Esophagus muscularis mucosa (tissue), 4 donors: Measurements from ENCODE around the gene SCFD2. TPM values are rescaled to one million over a fixed set of nuclear protein-coding genes. Genes with fewer than 3 reads are reported as not detected.

ENCODE experiments used
- DNase-seq: peaks from one replicate; pipeline ENCODE4 v3.0.0-alpha.2; 2017; ENCODE audit errors: extremely low spot score
- H3K27ac ChIP-seq, 4 donors: fragments of 200-600 bp; sonication (generic); replicated peaks in 1 of 4; 1 replicate in 3 of 4; 2 replicates in 1 of 4; pipeline ENCODE4 v1.5.1; 2016 to 2019; ENCODE audit warnings: mild to moderate bottlenecking in 1 of 4
- H3K27me3 ChIP-seq, 4 donors: fragments of 200-600 bp; sonication (generic); one replicate each; pipeline versions ENCODE4 v1.5.1 to v1.6.0; 2016 to 2019
- H3K36me3 ChIP-seq, 4 donors: fragments of 200-600 bp; sonication (generic); one replicate each; pipeline ENCODE4 v1.5.1; 2016 to 2019
- H3K4me1 ChIP-seq, 4 donors: fragments of 200-600 bp; sonication (generic); one replicate each; pipeline ENCODE4 v1.5.1; 2016 to 2019
- H3K4me3 ChIP-seq, 4 donors: fragments of 200-600 bp; sonication (generic); 1 replicate in 2 of 4; 2 replicates in 2 of 4; pipeline ENCODE4 v1.5.1; 2016 to 2019; ENCODE audit warnings: mild to moderate bottlenecking in 4 of 4, moderate library complexity in 1 of 4
- H3K9me3 ChIP-seq, 4 donors: fragments of 200-600 bp; sonication (generic); 1 replicate in 3 of 4; 2 replicates in 1 of 4; pipeline ENCODE4 v1.5.1; 2016 to 2019
- CTCF ChIP-seq, 3 experiments: fragments of 200-600 bp in 2 of 3; fragments of 450-650 bp in 1 of 3; sonication (generic) in 2 of 3; IDR thresholded peaks; one replicate each; pipeline ENCODE4 v1.5.1; 2017 to 2019; ENCODE audit warnings: antibody characterized with exemption in 3 of 3, mild to moderate bottlenecking in 2 of 3, moderate library complexity in 1 of 3
- EP300 ChIP-seq: sonication (generic); formaldehyde crosslinking; IDR thresholded peaks from one replicate; pipeline ENCODE4 v1.6.1; 2017; ENCODE audit warnings: antibody characterized with exemption
- POLR2A ChIP-seq: fragments of 450-650 bp; IDR thresholded peaks from one replicate; pipeline ENCODE4 v1.6.1; 2017; ENCODE audit warnings: antibody characterized with exemption, moderate library complexity, mild to moderate bottlenecking, low read depth
- POLR2AphosphoS5 ChIP-seq, 2 donors: sonication (generic); formaldehyde crosslinking; IDR thresholded peaks; one replicate each; pipeline ENCODE4 v1.6.1; 2017; ENCODE audit warnings: antibody characterized with exemption in 2 of 2
- WGBS: methylation state at CpG from one replicate; pipeline ENCODE4 v1.1.5; 2018; 5-methylcytosine and 5-hydroxymethylcytosine counted together
- intact Hi-C: fragments of 100-400 bp; cut with DNase I; formaldehyde crosslinking; loops from one replicate; pipeline ENCODE4 v1.15.1; 2023
- total RNA-seq, 4 donors: library from RNA; depleted of rRNA; stranded (reverse); fragments of >200 nt; gene quantifications; one replicate each; pipeline versions ENCODE4 v1.1.0 to v1.2.1, GENCODE V29; 2016

SCFD2 gene
- total RNA-seq, 4 donors from 2014 or later = 10.0 to 15.7 (median 12.7) TPM

GRCh38 chr4:52984462-52984881 is 381.4 kb downstream of the SCFD2 start:
- peak overlapping the region in 1 of 4 donors; percentile 25 for H3K27ac ChIP-seq

GRCh38 chr4:52983563-52984303 is 382.1 kb downstream of the SCFD2 start:
- 3% methylated on average over 1 of the region's 1 CpG for WGBS
- Histone ChIP-seq H3K27ac (peak overlapping the region in 1 of 4 donors; percentile 11), H3K27me3 (no peaks in the 10 kb centered on the region), H3K4me1 (peaks cover 0 to 23% (median 19%) of the 10 kb centered on the region in 4 donors), H3K4me3 (no peak overlapping the region), H3K36me3 (no peaks in the 10 kb centered on the region), H3K9me3 (no peaks in the 10 kb centered on the region)
- TF ChIP-seq POLR2AphosphoS5 (IDR thresholded peaks at IDR 0.05) = no peak
- peak; percentile 59 to 74 (median 64) for TF ChIP-seq CTCF (IDR thresholded peaks at IDR 0.05)
- intact Hi-C loops = loop anchor here (2.0 to 10.0 kb wide), 5 partner anchors 269 to 879 kb away; no protein-coding TSS in a partner anchor
- DNase-seq = no peak

More at GRCh38 chr4:52984462-52984881, 381.4 kb downstream of the SCFD2 start:
- Histone ChIP-seq H3K9me3 (no peaks in the 10 kb centered on the region), H3K4me3 (no peak overlapping the region), H3K27me3 (no peaks in the 10 kb centered on the region), H3K4me1 (peaks cover 0 to 23% (median 19%) of the 10 kb centered on the region in 4 donors), H3K36me3 (no peaks in the 10 kb centered on the region)
- TF ChIP-seq POLR2AphosphoS5 (IDR thresholded peaks at IDR 0.05) (no peak), POLR2A (no peak), CTCF (IDR thresholded peaks at IDR 0.05) (no peak), EP300 (no peak)
- 23% methylated on average over 2 of the region's 2 CpGs for WGBS
- intact Hi-C loops = loop anchor here (5.0 to 10.0 kb wide), 4 partner anchors 270 to 880 kb away; no protein-coding TSS in a partner anchor
- no peak for DNase-seq

- Histone ChIP-seq H3K4me3 (no peak overlapping the region), H3K27ac (no peak overlapping the region), H3K4me1 (peaks cover 0 to 23% (median 19%) of the 10 kb centered on the region in 4 donors), H3K9me3 (no peaks in the 10 kb centered on the region), H3K36me3 (no peaks in the 10 kb centered on the region), H3K27me3 (no peaks in the 10 kb centered on the region)
- intact Hi-C loops = loop anchor here (2.0 to 10.0 kb wide), 5 partner anchors 268 to 878 kb away; no protein-coding TSS in a partner anchor
- 65% methylated on average over 3 of the region's 3 CpGs for WGBS
- TF ChIP-seq POLR2AphosphoS5 (IDR thresholded peaks at IDR 0.05) = no peak
- TF ChIP-seq POLR2A = no peak
- no peak for TF ChIP-seq EP300
- no peak for TF ChIP-seq CTCF (IDR thresholded peaks at IDR 0.05)
- DNase-seq = no peak
Observed at GRCh38 chr4:52982946-52983340, 382.9 kb downstream of the SCFD2 start.

GRCh38 chr4:52982255-52982945 is 383.5 kb downstream of the SCFD2 start:
- H3K36me3 ChIP-seq = no peaks in the 10 kb centered on the region
- peaks cover 0 to 23% (median 19%) of the 10 kb centered on the region in 4 donors for H3K4me1 ChIP-seq
- intact Hi-C loops = loop anchor here (2.0 to 10.0 kb wide), 5 partner anchors 268 to 878 kb away; no protein-coding TSS in a partner anchor
- no peak for DNase-seq
- H3K27me3 ChIP-seq = no peaks in the 10 kb centered on the region
- 77% methylated on average over 2 of the region's 2 CpGs for WGBS
- H3K9me3 ChIP-seq = no peaks in the 10 kb centered on the region
- no peak overlapping the region for H3K27ac ChIP-seq
- no peak overlapping the region for H3K4me3 ChIP-seq
- TF ChIP-seq CTCF (IDR thresholded peaks at IDR 0.05) (peak; percentile 50 to 62 (median 59)), POLR2A (no peak), EP300 (no peak), POLR2AphosphoS5 (IDR thresholded peaks at IDR 0.05) (no peak)
